ENCODE results near the gene PDPR.
"Not testable (repeated sequence)": the region's sequence is repeated elsewhere in the genome, so short reads cannot be mapped to it uniquely, and the experiment has no call there.

Gene PDPR

DNA sequence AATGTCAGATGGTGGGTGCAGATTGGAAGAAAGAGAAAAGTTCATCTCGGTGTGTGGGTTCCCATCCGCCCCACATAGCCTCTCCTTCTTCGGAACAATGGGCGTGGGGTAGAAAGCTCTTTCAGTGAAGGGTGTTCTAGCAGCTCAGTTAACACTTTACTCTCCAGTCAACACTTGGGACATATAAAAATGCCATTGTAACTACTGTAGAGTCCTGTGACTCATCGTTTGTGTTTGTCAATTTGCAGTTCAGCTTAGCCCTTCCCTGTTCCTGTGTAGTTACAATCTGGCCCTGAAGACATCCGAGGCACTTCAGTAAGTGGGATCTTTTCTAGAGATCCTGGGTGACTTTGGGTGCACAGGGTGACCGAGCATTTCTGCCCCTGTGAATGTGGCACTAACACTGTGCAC lies 47.9 kb downstream of the PDPR start:
- no peak for DNase-seq (ENCODE audit: low read depth in 2 of 2)

DNA sequence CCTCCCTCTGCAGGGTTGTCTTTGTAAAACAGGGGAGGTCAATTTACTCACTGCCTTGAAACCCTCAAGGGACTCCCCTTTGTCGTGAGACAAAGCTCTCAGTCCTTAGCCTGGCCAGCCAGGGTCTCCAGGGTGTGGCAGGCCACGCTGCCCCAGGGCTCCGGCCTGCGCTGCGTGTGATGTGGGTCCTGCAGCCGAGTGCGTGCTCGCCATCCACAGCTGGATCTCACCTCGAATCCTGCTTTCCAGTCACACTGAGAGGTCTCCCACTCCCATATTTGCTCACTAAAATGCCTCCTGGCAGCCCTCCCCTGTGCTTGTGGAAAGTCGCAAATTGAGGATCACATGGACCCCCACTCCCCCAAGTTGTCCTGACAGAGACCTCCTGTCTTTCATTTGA lies 49.5 kb downstream of the PDPR start:
- no peak for DNase-seq (ENCODE audit: low read depth in 2 of 2)

DNA sequence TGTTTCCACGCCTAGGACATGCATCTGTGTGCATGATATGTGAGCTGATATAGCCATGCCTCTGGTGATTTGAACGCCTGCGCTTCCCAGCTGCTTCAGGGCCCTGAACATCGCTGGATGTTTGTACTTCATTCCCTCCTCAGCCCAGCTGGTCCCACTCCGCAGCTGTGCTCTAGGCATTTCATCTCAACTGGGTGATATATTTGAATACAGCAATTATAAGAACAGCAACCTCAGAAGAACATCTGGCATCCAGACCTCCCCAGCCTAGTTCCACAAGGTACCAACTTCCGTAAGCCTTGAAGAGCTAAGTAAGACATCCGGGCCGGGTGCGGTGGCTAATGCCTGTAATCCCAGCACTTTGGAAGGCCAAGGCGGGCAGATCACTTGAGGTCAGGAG lies 52.6 kb downstream of the PDPR start:
- not testable (repeated sequence) for DNase-seq (ENCODE audit: low read depth in 2 of 2)

DNA sequence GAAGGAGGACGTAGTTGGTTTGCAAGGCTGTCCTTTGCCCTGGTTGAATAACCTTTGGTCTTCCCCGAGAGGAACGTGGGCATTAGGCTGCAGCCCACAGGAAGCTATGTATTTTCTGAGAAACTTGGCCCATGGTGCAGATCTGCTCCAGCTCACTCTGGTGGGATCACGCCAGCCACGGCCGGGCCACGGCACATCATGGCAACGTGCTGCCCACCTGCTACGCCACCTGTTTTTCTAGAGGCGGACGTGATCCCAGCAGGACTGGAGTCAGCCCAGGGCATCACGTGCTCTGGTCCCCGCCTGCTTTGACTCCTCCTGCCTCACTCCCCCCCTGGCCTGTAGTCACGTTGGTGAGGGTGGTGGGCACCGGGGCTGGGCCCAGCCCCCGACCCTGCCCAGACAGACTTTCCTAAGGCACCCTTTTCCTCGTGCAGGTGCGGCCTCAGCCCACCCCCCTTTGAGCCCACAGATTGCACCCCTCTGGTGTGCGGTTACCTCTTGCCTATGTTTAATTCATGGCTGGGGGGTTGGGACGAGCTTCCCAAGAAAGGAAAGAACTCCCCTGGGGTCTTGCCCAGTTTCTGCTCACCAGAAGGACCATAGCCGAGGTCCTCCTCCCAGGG lies 59.2 kb downstream of the PDPR start, which contains the start of gene CLEC18C:
Gene CLEC18C (plus strand): TSS at position 576 of the 626 bp plus-strand sequence. CDS start 492 bp downstream, outside the sequence.
- not testable (repeated sequence) for DNase-seq (ENCODE audit: low read depth in 2 of 2)

DNA sequence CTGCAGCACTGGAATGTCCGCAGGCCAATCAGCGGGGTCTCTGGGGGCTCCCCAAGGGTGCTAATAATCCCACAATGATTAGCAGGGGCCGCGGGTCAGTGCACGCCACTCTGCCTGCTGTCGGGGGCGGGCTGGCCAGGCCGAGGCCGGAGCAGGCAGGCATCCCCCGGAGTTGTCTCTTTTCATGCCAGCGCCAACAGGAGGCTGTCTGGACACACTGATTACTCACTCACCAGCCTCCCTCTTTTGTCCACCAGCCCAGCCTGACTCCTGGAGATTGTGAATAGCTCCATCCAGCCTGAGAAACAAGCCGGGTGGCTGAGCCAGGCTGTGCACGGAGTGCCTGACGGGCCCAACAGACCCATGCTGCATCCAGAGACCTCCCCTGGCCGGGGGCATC lies 59.8 kb downstream of the PDPR start:
- DNase-seq (ENCODE audit: low read depth in 2 of 2), result not testable (repeated sequence)

DNA sequence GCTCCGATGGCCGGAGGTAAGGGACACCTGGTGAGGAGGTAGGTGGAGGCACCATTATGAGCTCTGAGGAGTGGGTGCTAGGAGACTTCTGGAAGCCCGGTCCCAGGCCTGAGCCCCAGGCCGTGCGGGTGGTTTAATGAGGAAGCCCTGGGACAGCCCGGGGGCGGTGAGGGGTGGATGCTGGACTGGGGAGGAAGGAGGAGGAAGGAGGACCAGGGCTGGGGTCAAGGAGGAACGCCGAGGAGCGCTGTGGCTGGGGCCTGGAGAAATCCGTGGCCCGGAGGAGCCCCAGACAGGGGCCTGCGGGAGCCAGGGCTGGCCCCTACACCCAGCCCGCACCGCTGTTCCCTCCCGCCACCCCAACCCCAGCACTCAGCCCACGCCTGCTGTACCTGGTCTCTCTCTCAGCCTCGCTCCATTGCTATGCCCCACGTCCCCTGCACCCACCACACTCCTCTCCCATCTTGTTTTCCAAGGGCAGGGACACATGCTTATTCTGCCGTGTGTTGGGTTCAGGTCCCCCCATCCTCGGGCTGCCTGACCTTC lies 60.3 kb downstream of the PDPR start:
- DNase-seq (ENCODE audit: low read depth in 2 of 2), result not testable (repeated sequence)

DNA sequence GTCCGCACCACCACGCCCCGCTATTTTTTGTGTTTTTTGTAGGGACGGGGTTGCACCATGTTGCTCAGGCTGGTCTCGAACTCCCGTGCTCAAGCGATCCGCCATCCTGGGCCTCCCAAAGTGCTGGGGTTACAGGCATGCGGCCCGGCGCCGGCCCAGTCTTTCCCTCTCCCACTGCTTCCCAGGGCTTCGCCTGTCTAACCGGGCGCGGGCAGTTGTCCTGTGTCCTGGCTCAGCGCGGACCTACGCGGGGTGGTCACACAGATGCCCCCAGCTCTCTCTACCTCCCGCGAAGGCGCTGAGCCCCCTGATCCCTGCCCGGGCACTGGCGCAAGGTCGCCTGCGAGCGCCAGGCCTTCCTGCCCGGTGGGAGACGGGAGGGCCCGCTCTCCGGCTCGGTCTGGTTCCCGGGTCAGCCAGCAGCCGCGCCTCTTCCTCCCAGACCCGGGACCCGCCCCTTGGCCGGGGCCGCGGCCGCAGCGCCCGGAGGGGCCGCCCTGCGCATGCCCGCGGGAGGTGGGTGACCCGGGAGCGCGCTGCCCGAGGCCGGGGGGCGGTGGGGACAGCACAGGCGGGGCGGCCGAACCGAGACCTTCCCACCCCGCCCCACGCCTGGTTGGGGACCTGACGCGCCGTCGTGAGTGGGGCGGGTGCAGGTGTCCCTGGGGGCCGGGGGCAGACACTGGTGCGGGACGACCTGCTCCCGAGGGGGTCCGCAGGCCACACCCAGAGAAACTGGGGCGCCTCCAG lies 73.9 kb downstream of the PDPR start:
- DNase-seq (ENCODE audit: low read depth in 2 of 2), result not testable (repeated sequence)

DNA sequence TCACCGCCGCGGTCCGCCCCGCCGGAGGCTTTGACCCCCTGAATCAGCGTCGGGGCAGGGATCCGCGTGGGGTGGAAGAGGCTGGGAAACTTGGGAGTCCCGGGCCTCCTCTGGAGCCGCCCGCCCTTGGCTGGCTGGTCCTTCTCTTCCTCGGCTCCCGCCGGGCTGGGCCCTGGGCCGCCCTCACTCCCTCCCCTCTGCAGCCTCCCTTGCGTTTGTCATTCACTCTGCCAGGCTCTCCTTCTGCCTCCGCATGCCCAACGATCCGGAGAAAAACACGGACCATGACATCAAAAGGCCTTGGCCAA lies 74.4 kb downstream of the PDPR start:
- DNase-seq (ENCODE audit: low read depth in 2 of 2), result not testable (repeated sequence)

DNA sequence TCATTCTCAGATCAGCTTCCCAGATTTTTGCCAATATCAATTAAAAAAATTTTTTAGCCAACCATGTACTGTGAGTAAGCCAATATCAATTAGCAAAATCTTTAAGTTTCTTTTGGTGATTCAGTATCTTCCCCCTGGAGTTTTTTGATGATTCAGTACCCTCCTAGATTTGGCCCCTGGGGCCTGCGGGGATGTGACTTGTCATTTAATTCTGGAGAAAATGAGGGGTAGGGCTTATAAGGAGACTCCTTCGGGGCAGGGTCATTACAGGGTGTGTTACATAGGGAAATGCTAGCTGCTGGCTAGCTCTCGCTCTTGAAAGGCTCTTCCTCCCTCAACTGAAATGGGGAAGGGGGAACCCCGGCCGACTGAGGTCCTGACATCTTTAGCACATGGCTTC lies 76.4 kb downstream of the PDPR start:
- not testable (repeated sequence) for DNase-seq (ENCODE audit: low read depth in 2 of 2)

DNA sequence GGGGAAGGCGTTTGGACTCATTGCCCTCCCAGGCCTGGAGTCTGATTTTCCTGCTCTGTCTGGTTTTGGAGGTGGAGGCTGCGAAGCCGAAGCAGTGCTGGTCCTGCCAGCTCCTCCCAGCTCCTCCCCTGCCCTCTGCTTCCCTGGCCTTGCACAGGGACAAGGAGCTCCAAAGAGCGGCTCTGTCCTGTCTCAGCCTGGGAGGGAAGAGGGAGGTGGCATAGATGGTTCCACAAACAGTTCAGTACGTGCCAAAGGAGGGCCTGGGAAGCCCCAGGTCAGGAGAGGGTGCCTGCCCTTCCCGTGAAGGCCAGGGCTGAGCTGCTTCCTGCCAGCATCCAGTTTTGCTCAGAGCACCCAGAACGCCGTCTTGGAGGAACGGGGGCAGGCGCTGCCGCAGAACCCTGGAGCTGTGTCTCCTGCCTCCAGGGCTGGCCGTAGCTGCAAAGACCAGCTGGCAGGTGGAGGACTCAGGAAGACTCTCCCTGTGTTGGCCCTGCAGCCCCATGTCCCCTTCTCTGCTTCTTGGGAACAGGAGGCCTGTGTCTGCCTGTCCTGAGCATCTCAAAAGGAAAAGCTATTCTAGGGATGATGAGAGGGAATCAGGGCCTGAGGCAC lies 82.7 kb downstream of the PDPR start:
- DNase-seq (ENCODE audit: low read depth in 2 of 2), result not testable (repeated sequence)

DNA sequence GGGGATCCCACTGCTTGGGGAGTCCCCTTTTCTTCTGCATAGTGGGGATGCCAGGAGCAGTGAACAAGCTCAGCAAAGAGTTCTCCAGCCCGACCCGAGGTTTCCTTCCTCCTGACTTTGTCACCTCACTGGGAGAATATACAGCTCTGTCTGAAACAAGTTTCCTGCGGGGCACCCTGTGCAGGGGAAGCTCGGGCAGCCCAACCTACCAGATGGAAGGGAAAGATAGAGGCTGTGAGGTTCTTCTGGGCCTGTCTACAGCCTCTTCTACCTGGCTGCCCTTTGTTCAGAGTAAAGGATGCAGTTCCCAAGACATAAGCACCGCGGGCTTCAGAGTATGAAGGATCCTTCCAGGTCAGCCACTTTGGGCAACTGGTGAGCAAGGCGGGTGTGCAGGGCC lies 83.5 kb downstream of the PDPR start:
- DNase-seq (ENCODE audit: low read depth in 2 of 2), result not testable (repeated sequence)

DNA sequence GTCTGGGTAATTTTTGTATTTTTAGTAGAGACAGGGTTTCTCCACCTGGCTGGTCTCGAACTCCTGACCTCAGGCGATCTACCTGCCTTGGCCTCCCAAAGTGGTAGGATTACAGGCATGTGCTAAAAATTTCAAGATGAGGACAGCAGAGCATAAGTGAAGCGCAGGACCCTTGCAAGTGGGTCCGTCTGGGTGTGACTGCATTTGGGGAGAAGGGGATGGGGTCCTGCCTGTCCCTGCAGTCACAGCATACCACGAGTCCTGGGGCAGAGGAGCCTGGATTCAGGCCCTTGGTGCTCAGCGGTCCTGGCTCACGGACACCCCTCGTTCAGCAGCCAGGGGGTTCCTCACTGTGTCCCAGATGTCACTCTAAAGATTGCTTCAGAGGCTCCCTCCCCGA lies 84.1 kb downstream of the PDPR start:
- not testable (repeated sequence) for DNase-seq (ENCODE audit: low read depth in 2 of 2)

DNA sequence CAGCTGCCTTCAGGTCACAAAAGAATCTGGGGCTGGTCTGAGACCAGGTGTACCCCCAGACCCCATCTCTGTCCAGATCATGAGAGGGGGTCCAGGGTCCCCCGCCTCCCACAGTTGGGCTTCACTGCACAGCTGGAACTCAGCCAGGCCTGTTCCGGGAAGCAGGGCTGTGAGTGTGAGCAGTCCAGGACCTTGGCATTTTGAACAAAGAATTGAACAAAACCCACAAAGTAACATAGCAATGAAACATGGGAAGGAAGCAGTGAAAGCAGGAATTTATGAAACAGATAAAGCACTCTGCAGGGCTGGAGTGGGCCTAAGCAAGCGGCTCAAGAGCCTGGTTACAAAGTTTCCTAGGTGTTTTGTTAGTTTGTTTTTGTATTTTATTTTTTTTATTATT lies 84.5 kb downstream of the PDPR start:
- not testable (repeated sequence) for DNase-seq (ENCODE audit: low read depth in 2 of 2)

DNA sequence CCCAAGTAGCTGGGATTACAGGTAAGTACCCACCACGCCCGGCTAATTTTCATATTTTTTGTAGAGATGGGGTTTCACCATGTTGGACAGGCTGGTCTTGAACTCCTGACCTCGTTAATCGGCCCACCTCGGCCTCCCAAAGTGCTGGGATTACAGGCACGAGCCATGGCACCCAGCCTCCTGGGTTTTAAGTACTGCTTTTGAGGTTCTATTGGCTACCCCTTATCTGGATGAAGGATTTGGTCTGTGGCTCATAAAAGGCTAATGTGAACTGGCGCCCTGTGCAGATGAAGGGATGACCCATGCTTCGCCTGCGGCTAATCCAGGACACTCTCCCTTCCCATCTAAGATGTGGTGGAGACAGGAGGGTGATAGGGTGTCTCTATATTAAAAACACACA lies 85.0 kb downstream of the PDPR start:
- not testable (repeated sequence) for DNase-seq (ENCODE audit: low read depth in 2 of 2)

DNA sequence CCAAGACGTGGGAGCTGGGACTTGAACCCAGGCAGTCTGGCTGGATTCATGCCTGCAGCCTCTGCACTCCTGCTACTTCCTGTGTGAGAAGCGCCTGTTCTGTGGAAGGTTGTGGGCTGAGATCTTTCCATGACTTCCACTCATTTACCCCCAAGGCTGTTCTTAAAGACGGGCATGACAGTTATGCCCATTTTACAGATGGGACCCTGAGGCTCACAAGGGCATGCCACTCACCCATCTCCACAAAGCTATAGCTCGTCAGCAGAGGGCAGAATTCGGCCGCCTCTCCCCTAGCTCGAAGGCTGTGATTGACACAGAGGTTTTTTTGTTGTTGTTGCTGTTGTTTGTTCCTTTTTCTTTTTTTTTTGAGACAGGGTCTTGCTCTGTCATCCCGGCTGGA lies 85.9 kb downstream of the PDPR start:
- DNase-seq (ENCODE audit: low read depth in 2 of 2), result not testable (repeated sequence)

DNA sequence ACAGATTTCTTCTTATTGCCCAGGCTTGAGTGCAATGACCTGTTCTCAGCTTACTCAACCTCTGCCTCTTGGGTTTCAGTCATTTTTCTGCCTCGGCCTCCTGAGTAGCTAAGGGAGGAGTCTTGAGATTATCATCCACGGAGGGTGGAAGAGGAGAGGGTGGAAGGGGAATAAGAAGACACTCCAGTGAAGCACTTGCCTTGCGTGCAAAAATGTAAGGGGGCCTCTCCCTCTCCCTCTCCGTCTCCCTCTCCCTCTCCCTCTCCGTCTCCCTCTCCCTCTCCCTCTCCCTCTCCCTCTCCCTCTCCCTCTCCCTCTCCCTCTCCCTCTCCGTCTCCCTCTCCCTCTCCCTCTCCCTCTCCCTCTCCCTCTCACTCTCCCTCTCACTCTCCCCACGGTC lies 89.4 kb downstream of the PDPR start:
- DNase-seq (ENCODE audit: low read depth in 2 of 2), result not testable (repeated sequence)

DNA sequence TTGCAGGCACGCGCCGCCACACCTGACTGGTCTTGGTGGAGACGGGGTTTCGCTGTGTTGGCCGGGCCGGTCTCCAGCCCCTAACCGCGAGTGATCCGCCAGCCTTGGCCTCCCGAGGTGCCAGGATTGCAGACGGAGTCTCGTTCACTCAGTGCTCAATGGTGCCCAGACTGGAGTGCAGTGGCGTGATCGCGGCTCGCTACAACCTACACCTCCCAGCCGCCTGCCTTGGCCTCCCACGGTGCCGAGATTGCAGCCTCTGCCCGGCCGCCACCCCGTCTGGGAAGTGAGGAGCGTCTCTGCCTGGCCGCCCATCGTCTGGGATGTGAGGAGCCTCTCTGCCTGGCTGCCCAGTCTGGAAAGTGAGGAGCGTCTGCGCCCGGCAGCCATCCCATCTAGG lies 89.9 kb downstream of the PDPR start:
- DNase-seq (ENCODE audit: low read depth in 2 of 2), result not testable (repeated sequence)

DNA sequence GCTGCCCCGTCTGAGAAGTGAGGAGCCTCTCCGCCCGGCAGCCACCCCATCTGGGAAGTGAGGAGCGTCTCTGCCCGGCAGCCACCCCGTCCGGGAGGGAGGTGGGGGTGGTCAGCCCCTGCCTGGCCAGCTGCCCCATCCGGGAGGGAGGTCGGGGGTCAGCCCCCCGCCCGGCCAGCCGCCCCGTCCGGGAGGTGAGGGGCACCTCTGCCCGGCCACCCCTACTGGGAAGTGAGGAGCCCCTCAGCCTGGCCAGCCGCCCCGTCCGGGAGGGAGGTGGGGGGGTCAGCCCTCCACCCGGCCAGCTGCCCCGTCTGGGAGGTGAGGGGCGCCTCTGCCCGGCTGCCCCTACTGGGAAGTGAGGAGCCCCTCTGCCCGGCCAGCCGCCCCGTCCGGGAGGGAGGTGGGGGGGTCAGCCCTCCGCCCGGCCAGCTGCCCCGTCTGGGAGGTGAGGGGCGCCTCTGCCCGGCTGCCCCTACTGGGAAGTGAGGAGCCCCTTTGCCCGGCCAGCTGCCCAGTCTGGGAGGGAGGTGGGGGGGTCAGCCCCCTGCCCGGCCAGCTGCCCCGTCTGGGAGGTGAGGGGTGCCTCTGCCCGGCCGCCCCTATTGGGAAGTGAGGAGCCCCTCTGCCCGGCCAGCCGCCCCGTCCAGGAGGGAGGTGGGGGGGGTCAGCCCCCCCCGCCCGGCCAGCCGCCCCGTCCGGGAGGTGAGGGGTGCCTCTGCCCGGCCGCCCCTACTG lies 90.7 kb downstream of the PDPR start:
- not testable (repeated sequence) for DNase-seq (ENCODE audit: low read depth in 2 of 2)

DNA sequence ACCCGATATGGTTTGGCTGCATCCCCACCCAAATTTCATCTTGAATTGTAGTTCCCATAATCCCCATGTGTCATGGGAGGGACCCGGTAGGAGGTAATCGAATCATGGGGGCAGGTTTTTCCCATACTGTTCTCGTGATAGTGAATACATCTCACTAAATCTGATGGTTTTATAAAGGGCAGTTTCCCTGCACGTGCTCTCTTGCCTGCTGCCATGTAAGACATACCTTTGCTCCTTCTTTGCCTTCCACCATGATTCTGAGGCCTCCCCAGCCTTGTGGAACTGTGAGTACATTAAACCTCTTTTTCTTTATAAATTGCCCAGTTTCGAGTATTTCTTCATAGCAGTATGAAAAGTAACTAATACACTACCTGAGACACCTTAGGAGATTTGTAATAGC lies 92.2 kb downstream of the PDPR start:
- DNase-seq (ENCODE audit: low read depth in 2 of 2), result not testable (repeated sequence)
